RCC 7860 (cell line): Measurements from ENCODE around the gene CYP2A6.
"Not testable (repeated sequence)": the region's sequence is repeated elsewhere in the genome, so short reads cannot be mapped to it uniquely, and the experiment has no call there.

ENCODE experiments used
- DNase-seq: peaks from one replicate; pipeline ENCODE4 v3.0.0-alpha.2; 2015; ENCODE audit warnings: low spot score
- FAIRE-seq: peaks from 2 replicates; lab custom pipeline; 2012; peaks lifted over from hg19 to GRCh38; lab: Jason Lieb, UNC

The CYP2A6 gene, protein sequence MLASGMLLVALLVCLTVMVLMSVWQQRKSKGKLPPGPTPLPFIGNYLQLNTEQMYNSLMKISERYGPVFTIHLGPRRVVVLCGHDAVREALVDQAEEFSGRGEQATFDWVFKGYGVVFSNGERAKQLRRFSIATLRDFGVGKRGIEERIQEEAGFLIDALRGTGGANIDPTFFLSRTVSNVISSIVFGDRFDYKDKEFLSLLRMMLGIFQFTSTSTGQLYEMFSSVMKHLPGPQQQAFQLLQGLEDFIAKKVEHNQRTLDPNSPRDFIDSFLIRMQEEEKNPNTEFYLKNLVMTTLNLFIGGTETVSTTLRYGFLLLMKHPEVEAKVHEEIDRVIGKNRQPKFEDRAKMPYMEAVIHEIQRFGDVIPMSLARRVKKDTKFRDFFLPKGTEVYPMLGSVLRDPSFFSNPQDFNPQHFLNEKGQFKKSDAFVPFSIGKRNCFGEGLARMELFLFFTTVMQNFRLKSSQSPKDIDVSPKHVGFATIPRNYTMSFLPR

GRCh38 chr19:40850277-40850676 is at the start of gene CYP2A6:
Gene CYP2A6 (minus strand): TSS chr19:40850447. CDS start chr19:40850426, 21 bp downstream.
- not testable (repeated sequence) for DNase-seq, FAIRE-seq

- FAIRE-seq, result not testable (repeated sequence)
These were observed 49.7 kb upstream of the CYP2A6 start for GRCh38 chr19:40899964-40900363.

DNA sequence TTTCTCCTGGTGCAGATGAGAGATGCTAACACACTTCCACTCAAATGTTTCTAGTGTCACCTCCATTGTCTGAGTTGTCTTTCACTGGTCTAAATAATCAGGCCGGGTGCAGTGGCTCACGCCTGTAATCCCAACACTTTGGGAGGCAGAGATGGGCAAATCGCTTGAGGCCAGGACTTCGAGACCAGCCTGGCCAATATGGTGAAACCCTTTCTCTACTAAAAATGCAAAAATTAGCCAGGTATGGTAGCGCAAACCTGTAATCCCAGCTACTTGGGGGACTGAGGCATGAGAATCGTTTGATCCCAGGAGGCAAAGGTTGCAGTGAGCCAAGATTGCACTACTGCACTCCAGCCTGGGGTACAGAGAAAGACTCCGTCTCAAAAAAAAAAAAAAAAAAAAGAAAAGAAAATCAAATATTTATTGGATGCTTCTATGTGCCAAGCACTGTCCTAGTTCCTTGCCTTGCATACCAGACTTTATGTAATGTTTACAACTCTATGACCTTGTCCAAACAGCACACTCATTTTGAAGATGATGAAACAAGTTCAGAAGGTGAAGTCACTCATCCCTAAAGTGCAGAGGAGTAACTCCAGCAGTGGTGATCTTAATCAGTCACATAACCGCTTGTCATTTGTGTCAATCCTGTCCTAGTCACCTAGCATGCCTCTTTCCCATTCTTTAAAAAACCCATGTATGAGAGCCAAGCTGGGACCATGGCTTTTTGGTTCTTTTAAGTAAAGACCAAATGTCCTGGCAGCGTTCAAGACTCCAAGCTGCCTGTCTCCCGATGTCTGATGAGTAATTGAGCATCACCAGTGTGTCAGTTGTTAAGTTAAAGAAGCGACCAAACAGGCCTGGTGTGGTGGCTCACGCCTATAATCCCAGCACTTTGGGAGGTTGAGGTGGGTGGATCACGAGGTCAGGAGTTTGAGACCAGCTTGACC is 46.9 kb upstream of the CYP2A6 start:
- not testable (repeated sequence) for FAIRE-seq
- DNase-seq, result peak; percentile 55

More at GRCh38 chr19:40899964-40900363, 49.7 kb upstream of the CYP2A6 start:
- DNase-seq, result not testable (repeated sequence)

DNA sequence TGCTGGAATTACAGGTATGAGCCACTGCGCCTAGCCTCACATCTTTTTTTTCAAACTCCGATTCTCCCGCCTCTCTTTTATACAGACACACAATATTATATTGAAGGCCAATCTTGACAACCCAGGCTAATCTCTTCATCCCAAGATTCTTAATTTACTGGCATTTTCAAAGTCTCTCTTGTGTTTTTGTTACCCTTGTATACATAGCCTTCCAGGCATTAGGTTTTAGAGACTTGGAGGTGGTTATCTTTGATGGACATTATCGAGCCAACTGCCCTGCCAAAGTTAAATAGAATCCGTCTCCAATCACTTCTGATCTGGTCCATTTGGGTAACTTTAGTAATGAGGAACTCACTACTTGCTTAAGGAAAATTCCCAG is 46.2 kb upstream of the CYP2A6 start:
- DNase-seq (no peak), FAIRE-seq (no peak)

DNA sequence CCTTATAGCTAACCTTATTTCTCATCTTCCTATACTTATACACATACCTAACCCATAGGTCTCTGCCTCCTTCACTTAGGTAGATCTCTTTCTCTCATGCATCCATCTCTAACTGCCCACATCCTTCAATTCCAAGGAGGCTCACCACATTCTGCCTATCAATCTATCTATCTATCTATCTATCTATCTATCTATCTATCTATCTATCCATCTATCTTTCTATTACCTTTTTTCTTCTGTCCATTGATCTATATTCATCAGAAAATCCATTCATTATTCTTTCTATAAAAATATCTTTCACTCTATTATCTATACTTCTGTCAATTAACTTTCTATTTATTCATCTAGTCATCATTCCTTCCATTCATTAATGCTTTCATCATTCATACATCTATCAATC is 42.9 kb upstream of the CYP2A6 start:
- DNase-seq (no peak), FAIRE-seq (no peak)

DNA sequence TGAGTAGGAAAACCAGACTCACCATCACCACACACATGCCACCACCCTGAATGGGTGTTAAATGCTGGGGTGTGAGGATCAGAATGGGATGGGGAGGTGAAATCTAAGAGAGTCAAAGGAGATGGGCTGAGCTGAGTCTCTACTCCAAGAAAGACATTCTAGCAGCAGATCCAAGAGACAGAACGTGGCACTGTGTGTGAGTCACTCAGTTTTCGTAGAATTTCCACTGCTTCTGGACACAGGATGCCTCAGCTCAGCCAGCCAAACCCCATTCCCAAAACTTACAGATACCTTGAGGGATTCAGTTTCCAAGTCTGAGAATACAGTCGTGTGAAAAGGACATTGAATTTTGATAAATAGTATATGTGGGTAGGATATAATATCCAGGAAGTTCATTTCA is 39.1 kb upstream of the CYP2A6 start:
- DNase-seq, result no peak
- no peak for FAIRE-seq

DNA sequence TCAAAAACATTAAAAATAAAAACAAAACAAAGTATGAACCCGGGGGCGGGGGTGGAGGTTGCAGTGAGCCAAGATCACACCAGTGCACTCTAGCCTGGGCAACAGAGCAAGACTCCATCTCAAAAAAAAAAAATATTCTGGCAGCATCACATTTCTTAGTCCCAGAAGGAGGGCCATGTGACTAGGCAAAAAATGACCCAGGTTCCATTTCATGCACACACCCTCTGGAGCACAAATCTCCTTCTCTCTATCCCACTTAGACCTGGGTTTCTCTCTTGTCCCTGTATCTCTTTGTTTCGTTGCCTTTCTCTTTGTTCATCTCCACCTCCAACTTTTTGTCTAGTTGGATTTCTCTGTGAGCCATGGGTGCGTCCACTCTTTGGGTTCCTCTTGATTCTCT is 37.9 kb upstream of the CYP2A6 start:
- DNase-seq (no peak), FAIRE-seq (no peak)

- not testable (repeated sequence) for FAIRE-seq, DNase-seq
These were observed 34.1 kb upstream of the CYP2A6 start for GRCh38 chr19:40884187-40884931.

DNA sequence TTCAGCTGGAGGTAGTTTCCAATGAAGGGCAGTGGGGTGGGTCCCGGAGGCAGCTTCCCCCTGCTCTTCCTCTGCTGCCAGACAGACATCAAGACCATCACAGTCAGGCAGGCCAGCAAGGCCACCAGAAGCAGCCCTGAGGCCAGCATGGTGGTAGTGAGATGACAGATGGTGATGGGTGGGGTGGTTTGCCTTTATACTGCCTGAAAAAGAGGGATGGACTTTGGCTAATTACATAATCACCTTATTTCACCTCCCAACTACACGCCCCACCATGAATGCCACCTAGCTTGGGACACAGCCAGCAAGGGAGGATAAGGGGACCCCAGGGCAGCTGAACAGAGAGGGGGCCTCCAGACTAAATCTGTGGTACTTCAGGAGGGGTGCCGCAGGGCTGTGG is 31.8 kb upstream of the CYP2A6 start, which contains the start of gene CYP2A7:
Gene CYP2A7 (minus strand): TSS at position 170 of the 400 bp plus-strand sequence. CDS start 21 bp downstream, at position 149.
- DNase-seq, FAIRE-seq: not testable (repeated sequence)

DNA sequence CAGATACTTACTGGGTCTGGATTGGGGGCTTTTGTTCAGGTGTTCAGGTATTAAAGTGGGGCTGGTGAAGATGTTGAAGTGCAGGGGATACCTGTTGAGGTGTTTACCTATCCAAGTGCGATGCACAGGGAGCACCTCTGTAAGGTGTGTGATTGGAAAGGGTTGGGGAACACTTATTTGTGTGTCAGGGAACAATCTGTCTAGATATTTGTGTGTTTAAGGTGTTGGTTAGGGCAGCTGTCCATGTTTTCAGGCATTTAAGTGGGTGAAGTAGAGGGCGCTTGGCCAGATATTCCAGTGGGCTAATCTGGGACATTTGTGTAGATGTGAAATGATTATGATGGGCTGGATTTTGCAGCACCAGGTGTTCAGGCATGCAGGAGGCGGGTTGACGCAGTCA is 29.1 kb upstream of the CYP2A6 start:
- FAIRE-seq, DNase-seq: not testable (repeated sequence)

DNA sequence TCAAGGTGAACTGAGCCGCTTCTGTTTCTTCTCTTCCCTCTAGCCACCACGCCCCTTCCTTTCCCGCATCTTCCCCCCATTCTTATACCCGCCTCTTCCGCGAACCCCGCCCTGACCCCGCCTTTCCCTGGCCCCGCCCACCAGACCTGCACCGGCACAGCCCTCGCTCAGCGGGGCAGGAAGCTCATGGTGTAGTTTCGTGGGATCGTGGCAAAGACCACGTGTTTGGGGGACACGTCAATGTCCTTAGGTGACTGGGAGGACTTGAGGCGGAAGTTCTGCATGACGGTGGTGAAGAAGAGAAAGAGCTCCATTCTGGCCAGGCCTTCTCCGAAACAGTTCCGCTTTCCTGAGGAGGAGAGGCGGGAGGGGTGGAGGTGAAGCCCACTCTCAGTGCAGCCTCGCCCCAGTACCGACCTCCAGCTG is 25.3 kb upstream of the CYP2A6 start:
- not testable (repeated sequence) for FAIRE-seq, DNase-seq

DNA sequence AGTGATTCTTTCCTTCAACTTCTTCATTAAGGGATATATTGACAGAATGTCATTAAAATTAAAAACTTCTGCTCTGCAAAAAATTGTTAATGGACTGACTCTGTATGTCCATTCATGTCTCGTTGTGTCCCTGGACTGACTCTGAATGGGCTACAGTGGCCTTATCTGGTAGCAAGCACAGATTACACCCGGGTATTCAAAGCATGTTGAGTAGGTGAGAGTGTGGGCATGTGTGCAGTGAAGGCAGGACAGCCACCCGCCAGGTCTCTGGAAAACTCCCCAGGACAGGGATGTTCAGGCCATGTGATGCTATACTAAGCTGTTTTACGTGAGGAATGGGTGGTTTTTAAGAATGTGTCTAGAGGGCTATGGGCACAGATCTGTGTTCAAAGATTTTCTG is 24.6 kb upstream of the CYP2A6 start:
- not testable (repeated sequence) for DNase-seq, FAIRE-seq

GRCh38 chr19:40873873-40874272 is 23.6 kb upstream of the CYP2A6 start:
- not testable (repeated sequence) for DNase-seq, FAIRE-seq

DNA sequence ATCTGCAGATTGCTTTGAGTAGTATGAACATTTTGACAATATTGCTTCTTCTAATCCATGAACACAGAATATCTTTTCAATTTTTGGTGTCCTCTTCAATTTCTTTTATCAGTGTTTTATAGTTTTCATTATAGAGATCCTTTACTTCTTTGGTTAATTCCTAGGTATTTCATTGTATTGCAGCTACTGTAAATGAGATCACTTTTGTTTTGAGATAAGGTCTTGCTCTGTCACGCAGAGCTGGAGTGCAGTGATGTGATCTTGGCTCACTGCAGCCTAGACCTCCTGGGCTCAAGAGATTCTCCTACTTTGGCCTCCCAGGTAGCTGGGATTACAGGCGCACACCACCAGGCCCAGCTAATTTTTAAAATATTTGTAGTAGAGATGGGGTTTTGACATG is 22.0 kb upstream of the CYP2A6 start:
- no peak for FAIRE-seq
- no peak for DNase-seq

DNA sequence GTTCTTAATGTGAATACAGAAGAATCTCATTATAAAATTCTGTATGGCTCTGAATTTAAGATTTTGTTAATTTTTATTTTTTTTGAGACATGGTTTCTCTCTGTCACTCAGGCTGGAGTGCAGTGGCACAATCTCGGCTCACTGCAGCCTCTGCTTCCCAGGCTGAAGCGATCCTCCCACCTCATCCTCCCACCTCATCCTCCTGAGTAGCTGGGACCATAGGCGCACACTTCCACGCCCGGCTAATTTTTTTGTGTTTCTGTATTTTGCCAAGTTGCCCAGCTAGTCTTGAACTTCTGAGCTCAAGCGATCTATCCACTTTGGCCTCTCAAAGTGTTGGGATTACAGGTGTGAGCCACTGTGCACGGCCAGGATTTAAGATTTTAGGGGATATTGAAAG is 17.5 kb upstream of the CYP2A6 start:
- FAIRE-seq (no peak), DNase-seq (no peak)

GRCh38 chr19:40864739-40865496 is 14.7 kb upstream of the CYP2A6 start:
- not testable (repeated sequence) for FAIRE-seq, DNase-seq

- DNase-seq (no peak), FAIRE-seq (no peak)
These were observed 12.5 kb upstream of the CYP2A6 start for GRCh38 chr19:40862785-40863184.

DNA sequence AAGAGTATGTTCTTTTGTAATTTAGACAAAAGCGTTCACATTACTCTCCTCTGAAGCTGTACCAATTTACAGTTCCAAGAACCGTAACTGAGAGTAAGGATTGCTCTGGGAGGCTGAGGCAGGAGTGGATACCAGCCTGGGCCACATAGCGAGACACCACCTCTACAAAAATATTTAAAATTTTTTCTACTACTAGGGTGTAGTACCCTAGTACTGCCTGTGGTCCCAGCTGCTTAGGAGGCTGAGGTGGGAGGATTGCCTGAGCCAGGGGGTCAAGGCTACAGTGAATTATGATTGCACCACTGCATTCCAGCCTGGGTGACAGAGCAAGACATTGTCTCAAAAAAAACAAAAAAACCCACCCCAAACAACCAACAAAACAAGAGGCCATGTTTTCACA is 12.1 kb upstream of the CYP2A6 start:
- DNase-seq (no peak), FAIRE-seq (no peak)

GRCh38 chr19:40858109-40858508 is 7.9 kb upstream of the CYP2A6 start:
- DNase-seq, result no peak
- FAIRE-seq, result no peak
